ENCODE measurements around the gene RPH3AL.
"Not testable (repeated sequence)": the region's sequence is repeated elsewhere in the genome, so short reads cannot be mapped to it uniquely, and the experiment has no call there.

Gene RPH3AL

GRCh38 chr17:200586-200985 lies 152.0 kb downstream of the RPH3AL start:
- no peak for DNase-seq (ENCODE audit: low read depth)

- DNase-seq (ENCODE audit: low read depth) = no peak
Observed at GRCh38 chr17:199806-200545, 152.6 kb downstream of the RPH3AL start.

GRCh38 chr17:199191-199604 lies 153.4 kb downstream of the RPH3AL start:
- no peak for DNase-seq (ENCODE audit: low read depth)

GRCh38 chr17:198225-198624 lies 154.4 kb downstream of the RPH3AL start:
- not testable (repeated sequence) for DNase-seq (ENCODE audit: low read depth)

DNA sequence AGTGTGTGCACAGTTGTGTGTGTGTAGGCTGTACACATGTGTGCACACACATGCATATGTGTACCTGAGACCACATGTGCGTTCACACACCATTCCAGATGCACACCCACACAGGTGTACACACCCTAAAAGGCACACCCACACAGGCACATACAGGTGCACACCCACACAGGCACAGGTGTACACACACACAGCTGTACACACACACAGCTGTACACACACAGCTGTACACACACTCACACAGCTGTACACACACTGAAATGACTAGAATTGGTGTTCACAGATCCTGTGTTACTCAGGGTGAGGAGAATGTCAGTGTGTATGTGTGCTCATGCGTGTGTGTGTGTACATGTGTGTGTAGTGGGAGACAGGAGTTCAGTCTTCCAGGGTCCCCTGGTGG lies 155.3 kb downstream of the RPH3AL start:
- DNase-seq (ENCODE audit: low read depth) = no peak

- no peak for DNase-seq (ENCODE audit: low read depth)
Observed at GRCh38 chr17:194828-195602, 157.6 kb downstream of the RPH3AL start.

GRCh38 chr17:193841-194806 lies 158.5 kb downstream of the RPH3AL start:
- no peak for DNase-seq (ENCODE audit: low read depth)

- DNase-seq (ENCODE audit: low read depth) = no peak
Observed at GRCh38 chr17:193426-193810, 159.2 kb downstream of the RPH3AL start.

DNA sequence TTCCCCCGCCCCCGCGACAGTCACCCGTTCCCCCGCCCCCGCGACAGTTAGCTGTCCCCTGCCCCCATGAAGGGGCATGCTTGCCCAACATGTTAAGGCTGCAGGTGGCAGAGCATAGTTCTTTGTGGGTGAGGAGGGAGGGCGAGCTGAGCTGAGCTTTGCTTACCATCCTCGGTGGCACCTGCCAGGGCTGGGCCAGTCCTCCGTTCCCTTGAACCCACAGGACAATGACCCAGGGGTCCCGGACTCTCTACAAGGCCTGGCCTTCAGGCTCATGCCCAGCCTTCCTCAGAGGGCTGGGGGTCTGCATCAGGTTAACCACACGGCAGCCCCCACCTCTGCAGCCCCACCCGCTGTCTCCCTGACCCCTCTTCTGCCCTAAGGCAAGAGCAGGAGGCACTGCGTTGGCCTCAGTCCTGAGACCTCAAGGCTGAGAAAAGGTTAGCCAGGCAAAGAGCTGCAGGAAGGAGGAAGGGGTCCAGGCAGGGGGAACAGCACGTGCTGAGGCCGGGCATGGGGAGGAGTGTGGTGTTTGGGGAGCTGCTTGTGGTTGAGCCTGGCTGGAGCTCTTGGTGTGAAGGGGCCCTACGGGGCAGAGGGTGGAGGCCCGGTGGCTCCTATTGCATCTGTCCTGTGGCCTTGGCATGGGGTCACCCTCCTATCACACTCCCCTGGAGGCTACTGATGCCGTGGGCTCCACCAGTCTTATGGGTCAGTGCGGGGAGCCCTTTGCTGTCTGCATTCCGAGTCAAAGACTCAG lies 159.8 kb downstream of the RPH3AL start:
- DNase-seq (ENCODE audit: low read depth) = no peak

- DNase-seq (ENCODE audit: low read depth) = no peak
Observed at GRCh38 chr17:189444-189843, 163.2 kb downstream of the RPH3AL start.

DNA sequence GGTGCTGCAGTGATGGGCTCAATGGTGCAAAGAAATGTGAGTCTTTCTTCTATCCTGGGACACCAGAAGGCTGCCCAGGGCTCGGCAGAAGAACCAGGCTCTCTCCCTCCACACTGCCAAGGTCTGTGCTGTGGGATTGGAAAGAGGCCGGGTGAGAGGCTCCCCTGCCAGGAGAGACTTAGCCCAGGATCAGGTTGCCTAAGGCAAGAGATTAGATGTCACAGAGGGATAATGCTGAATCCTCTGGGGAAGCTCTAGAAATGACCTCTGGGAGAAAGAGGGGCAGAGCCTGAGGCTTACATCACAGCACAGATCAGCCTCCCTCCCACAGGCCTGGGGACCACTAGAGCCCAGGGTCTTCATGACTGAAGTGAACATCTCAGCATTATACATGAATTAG lies 165.5 kb downstream of the RPH3AL start:
- DNase-seq (ENCODE audit: low read depth) = no peak

DNA sequence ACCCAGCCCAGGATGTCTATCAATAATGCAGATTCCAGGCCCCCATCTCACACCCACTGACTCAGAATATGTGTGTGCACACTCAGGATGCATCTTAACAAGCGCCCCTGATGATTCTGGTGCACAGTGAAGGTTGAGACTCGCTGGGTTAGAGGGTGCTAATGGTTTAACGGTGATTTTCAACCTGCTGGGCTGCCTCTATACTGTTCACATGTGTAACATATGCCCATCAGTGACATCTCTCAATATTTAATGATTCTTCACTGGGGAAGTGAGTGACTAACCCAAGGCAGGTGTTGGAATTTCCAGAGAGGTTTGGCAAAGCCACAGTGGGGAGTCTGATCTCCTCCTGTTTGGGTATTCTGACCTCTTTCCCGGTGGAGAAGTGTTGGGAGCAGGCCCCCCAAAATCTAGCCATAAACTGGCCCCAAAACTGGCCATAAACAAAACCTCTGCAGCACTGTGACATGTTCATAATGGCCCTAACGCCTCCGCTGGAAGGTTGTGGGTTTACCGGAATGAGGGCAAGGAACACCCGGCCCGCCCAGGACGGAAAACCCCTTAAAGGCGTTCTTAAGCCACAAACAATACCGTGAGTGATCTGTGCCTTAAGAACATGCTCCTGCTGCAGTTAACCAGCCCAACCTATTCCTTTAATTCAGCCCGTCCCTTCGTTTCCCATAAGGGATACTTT lies 167.0 kb downstream of the RPH3AL start:
- DNase-seq (ENCODE audit: low read depth) = no peak

DNA sequence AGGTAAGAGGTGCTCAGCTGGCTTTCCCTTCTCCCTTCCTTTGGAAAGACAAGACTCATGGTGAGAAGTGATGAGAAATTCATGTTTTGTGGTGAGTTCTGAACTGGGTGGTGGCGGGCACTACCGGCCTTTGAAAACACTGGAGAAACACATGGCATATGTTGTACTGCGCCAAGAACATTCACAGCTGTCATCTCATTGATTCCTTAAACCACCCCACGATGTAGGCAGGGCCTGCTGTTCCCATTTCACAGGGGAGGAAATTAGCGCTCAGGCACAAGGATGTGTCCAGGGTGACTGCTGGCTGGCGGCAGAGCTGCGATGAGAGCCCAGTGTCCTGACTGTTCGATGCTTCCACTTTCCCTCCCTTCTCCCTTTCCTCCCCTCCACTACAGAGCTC lies 169.6 kb downstream of the RPH3AL start:
- DNase-seq (ENCODE audit: low read depth) = no peak

- no peak for DNase-seq (ENCODE audit: low read depth)
Observed at GRCh38 chr17:182050-182751, 170.4 kb downstream of the RPH3AL start.

DNA sequence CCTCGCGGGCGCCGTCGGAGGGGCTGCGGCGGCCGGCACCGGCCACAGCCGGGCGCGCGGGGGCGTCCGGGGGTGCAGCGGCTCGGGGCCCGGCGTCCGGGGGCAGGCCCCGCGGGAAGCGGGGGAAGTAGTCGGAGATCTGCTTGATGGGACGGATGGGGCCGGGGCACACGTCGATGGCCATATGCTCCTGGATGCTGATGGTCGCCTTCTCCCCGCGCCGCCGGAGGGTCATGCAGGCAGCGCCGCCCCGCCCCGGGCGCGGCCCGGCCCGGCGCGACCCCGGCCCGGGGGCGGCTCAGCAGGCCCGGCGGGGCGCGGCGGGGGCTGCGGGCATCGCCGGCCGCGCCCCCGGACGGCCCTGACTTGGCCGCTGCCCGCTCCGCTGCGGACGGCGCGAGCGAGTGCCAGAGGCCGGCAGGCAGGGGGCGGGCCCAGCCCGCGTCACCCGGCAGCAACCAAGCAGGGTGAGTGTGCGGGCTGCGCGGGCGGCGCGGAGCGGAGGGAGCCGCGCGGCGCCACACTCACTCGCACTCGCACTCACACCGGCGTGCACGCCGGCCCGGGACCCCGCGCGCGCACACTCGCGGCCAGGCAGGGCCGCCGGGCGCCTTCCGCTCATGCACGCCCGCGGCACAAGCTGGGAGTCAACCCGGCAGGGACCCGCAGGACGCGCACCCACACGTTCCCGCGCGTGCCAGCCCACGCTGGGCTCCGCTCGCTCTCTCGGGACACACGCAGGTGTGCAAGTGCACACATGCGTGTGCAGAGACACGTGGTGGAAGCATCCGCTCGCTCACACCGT lies 171.2 kb downstream of the RPH3AL start, which contains the start of gene DOC2B:
DOC2B (minus strand) TSS at position 406 of the 805 bp plus-strand sequence; CDS start at position 235, 171 bp downstream.
- DNase-seq (ENCODE audit: low read depth) = no peak

DNA sequence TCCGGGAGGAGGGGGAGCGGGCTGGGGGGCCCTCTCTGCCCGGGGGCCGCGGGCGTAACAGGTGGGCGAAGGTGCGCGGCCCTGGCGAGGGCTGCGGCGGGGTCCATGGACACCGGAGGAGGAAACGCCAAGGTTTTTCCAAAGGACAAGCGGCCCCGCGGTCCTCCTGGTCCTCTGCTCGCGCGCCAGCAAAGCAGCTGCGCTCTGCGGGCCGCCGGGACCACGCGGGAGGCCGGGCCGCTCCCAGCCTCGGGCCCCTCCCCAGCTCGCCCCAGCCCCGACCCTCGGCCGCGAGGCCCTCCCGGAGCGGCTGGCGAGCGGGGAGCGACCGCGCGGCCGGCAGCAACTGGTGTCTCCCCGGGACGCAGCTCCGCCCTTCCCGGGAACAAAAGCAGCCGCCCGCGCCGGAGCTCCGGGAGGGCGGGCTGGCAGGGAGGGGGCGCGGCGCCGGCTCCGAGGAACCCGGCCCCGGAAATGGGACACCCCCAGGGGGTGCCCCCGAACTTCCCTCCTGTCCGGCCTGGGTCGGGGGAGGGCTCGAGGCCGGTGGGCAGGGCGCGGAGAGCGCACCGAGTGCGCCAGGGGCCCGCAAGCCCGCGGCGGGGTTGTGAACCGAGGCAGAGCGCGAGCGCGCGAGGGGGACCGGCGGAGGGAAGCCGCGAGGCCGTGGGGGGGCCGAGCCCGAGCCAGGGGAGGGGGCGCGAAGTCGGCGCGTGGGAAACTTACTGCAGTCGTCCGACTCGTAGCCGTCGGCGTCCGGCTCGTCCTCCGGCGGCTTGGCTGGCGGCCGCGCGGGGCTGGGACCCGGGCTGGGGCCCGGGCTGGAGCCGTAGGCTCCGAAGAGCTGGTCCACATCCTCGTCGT lies 172.0 kb downstream of the RPH3AL start:
- no peak for DNase-seq (ENCODE audit: low read depth)

GRCh38 chr17:179781-180380 lies 172.7 kb downstream of the RPH3AL start:
- no peak for DNase-seq (ENCODE audit: low read depth)

GRCh38 chr17:179066-179432 lies 173.6 kb downstream of the RPH3AL start:
- DNase-seq (ENCODE audit: low read depth) = no peak

Measured in stimulated activated CD8-positive, alpha-beta memory T cell treated with anti-CD3 and anti-CD28 coated beads, Interleukin-7, amount 100 ng/mL, for 24 hours (primary cell).